ENCODE results near the gene ZSWIM2.

DNA sequence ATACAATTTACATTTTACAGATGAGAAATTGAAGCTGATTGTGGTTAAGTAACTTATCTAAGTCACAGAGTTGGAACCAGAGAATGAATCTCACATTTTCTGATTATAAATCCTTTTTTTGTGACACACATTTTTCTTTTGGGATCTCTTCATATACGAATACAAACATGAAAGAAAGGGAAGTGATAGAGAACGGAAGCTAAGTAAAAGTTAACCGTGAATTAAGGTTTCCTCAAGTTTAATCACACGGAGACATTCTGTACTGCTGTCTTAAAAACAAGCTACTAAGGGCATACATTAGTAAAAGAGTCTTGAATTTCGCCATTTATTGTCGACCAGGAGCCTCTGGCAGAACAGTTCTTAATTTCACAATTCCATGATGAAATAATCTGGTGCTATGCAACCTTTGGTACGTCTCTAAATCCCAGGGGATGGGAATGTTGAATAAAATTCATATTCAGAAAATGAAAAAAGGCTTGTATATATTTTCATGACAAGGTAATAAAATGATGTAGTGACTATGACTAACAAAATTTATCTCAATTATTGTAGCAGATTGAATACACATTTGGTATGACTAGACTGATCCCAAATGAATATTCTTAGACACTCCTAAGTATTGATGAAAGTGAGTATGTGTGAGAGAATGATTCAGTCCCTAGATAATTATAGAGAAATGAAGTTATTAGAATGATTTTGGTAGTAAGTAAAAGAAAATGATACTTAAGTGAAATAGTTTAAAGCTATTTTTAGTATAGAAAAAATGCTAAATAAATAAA is 40.3 kb upstream of the ZSWIM2 start:
- TF ChIP-seq, protein P1, sequence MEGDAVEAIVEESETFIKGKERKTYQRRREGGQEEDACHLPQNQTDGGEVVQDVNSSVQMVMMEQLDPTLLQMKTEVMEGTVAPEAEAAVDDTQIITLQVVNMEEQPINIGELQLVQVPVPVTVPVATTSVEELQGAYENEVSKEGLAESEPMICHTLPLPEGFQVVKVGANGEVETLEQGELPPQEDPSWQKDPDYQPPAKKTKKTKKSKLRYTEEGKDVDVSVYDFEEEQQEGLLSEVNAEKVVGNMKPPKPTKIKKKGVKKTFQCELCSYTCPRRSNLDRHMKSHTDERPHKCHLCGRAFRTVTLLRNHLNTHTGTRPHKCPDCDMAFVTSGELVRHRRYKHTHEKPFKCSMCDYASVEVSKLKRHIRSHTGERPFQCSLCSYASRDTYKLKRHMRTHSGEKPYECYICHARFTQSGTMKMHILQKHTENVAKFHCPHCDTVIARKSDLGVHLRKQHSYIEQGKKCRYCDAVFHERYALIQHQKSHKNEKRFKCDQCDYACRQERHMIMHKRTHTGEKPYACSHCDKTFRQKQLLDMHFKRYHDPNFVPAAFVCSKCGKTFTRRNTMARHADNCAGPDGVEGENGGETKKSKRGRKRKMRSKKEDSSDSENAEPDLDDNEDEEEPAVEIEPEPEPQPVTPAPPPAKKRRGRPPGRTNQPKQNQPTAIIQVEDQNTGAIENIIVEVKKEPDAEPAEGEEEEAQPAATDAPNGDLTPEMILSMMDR (conservative IDR thresholded peaks at IDR 0.05; ENCODE audit: low read depth, low read length): no peak
- TF ChIP-seq EZH2 (IDR thresholded peaks at IDR 0.05; ENCODE audit: low read length, unreplicated experiment) (no peak), EZH2phosphoT487 (IDR thresholded peaks at IDR 0.05; ENCODE audit: borderline replicate concordance, low read length) (no peak)

Data from PC-3 (cell line).